HepG2 (cell line): Measurements from ENCODE around the gene NRDE2. TPM values are rescaled to one million over a fixed set of nuclear protein-coding genes. Genes with fewer than 3 reads are reported as not detected.
A peak's percentile ranks its signal among the peaks of the same experiment; 100 is the strongest.

Experiments used
- ATAC-seq: fragments of 200-7000 bp; cut with Tn5 transposase; 3 replicates; pipeline ENCODE4 v1.9.1; 2020; ENCODE audit warnings: mild to moderate bottlenecking, moderate library complexity
- BruUV-seq: library from RNA; stranded (reverse); fragments of 400-500 nt; replicated peaks from 2 replicates; lab custom pipeline; 2021; lab: Mats Ljungman, UMichigan
- CTCF ChIA-PET: fragments of 300-600 bp; formaldehyde crosslinking; extraction: SDS; loops from one replicate; lab custom pipeline; 2021; ENCODE audit warnings: low total read pairs, inconsistent platforms, low intra/inter-chr PET ratio; lab: Yijun Ruan, JAX
- POLR2A ChIA-PET: fragments of 350-600 bp; sonication (Branson Sonifier 250); formaldehyde crosslinking; loops from one replicate; lab custom pipeline; 2020; ENCODE audit warnings: antibody characterized with exemption, inconsistent platforms; lab: Yijun Ruan, JAX
- DNase-seq: peaks from one replicate; pipeline ENCODE4 v3.0.0-alpha.2; 2015; ENCODE audit warnings: low spot score
- FAIRE-seq: peaks from 3 replicates; lab custom pipeline; 2011; peaks lifted over from hg19 to GRCh38; lab: Jason Lieb, UNC
- H2AFZ ChIP-seq: one replicate; pipeline ENCODE4 v1.6.1; 2011; ENCODE audit warnings: low read length, inconsistent platforms
- H3K27ac ChIP-seq: fragments of 300-600 bp; 3 replicates; pipeline ENCODE4 v1.8.0; 2011; ENCODE audit warnings: mixed run types, mild to moderate bottlenecking, mixed read lengths, low read length, inconsistent platforms; ENCODE audit not compliant: insufficient read depth; ENCODE audit errors: extremely low read length
- H3K27me3 ChIP-seq, 2 experiments: fragments of 200-600 bp in 1 of 2; 2 replicates in 1 of 2; 3 replicates in 1 of 2; pipeline versions ENCODE4 v1.6.0 to v1.8.0; 2011; ENCODE audit warnings: low read length in 2 of 2, mild to moderate bottlenecking in 2 of 2, moderate library complexity in 2 of 2, inconsistent platforms in 1 of 2; ENCODE audit not compliant: insufficient read depth in 2 of 2, control insufficient read depth in 1 of 2
- H3K36me3 ChIP-seq, 2 experiments: fragments of 200-600 bp in 1 of 2; replicated peaks in 1 of 2; 2 replicates in 1 of 2; 3 replicates in 1 of 2; pipeline versions ENCODE4 v1.5.1 to v1.8.0; 2011; ENCODE audit warnings: low read length in 2 of 2, inconsistent platforms in 1 of 2; ENCODE audit not compliant: insufficient read depth in 2 of 2, control insufficient read depth in 1 of 2
- H3K4me1 ChIP-seq: 2 replicates; pipeline ENCODE4 v1.5.1; 2012; ENCODE audit warnings: low read length, inconsistent platforms; ENCODE audit not compliant: insufficient read depth
- H3K4me2 ChIP-seq: 2 replicates; pipeline ENCODE4 v1.6.0; 2011; ENCODE audit warnings: low read depth, low read length, inconsistent platforms
- H3K4me3 ChIP-seq, 3 experiments: fragments of 200-600 bp in 1 of 3; sonication (generic), shearing (Covaris generic) in 1 of 3; replicated peaks in 1 of 3; 2 replicates each; pipeline ENCODE4 v1.5.1; 2011 to 2016; ENCODE audit warnings: low read length in 3 of 3, inconsistent platforms in 2 of 3, low read depth in 2 of 3, mild to moderate bottlenecking in 2 of 3, control low read depth in 1 of 3, mixed read lengths in 1 of 3; ENCODE audit not compliant: insufficient read depth in 1 of 3
- H3K79me2 ChIP-seq: one replicate; pipeline ENCODE4 v1.6.1; 2011; ENCODE audit warnings: low read length, inconsistent platforms; ENCODE audit not compliant: insufficient read depth
- H3K9ac ChIP-seq: 2 replicates; pipeline ENCODE4 v1.6.0; 2011; ENCODE audit warnings: mild to moderate bottlenecking, low read depth, low read length, inconsistent platforms; ENCODE audit not compliant: insufficient read depth
- H3K9me3 ChIP-seq: 2 replicates; pipeline ENCODE4 v1.5.1; 2012; ENCODE audit warnings: mild to moderate bottlenecking, low read length
- H4K20me1 ChIP-seq: 2 replicates; pipeline ENCODE4 v1.6.0; 2011; ENCODE audit warnings: inconsistent platforms, mild to moderate bottlenecking, low read length, moderate library complexity; ENCODE audit not compliant: insufficient read depth
- FOXK2 ChIP-seq: fragments of 450-650 bp; IDR thresholded peaks from 2 replicates; pipeline ENCODE4 v1.6.1; 2016
- HNRNPUL1 ChIP-seq: fragments of 200-400 bp; formaldehyde crosslinking; IDR thresholded peaks from 2 replicates; pipeline ENCODE4 v1.6.1; 2017; ENCODE audit warnings: low read depth, mild to moderate bottlenecking, low read length, moderate library complexity
- KLF13 ChIP-seq: sonication (generic); formaldehyde crosslinking; IDR thresholded peaks from 2 replicates; pipeline ENCODE4 v1.4.0; 2020; ENCODE audit warnings: mild to moderate bottlenecking, missing genetic modification reagents
- MEIS1 ChIP-seq: sonication (generic); formaldehyde crosslinking; IDR thresholded peaks from 2 replicates; pipeline ENCODE4 v1.9.0; 2021; ENCODE audit warnings: mild to moderate bottlenecking, missing genetic modification reagents, moderate library complexity, borderline replicate concordance
- NFRKB ChIP-seq: fragments of 450-650 bp; IDR thresholded peaks from 2 replicates; pipeline ENCODE4 v1.6.1; 2017
- PHF21A ChIP-seq: sonication (generic); formaldehyde crosslinking; IDR thresholded peaks from 2 replicates; pipeline ENCODE4 v1.5.0; 2020; ENCODE audit warnings: mild to moderate bottlenecking, missing genetic modification reagents
- POLR2AphosphoS5 ChIP-seq: IDR thresholded peaks from 2 replicates; pipeline ENCODE4 v1.6.1; 2012; ENCODE audit warnings: low read depth, low read length
- SIX1 ChIP-seq: sonication (generic); formaldehyde crosslinking; IDR thresholded peaks from 2 replicates; pipeline ENCODE4 v1.4.0; 2020; ENCODE audit warnings: missing genetic modification reagents, borderline replicate concordance
- U2AF2 ChIP-seq: fragments of 200-400 bp; formaldehyde crosslinking; IDR thresholded peaks from 2 replicates; pipeline ENCODE4 v1.6.1; 2017; ENCODE audit warnings: low read depth, mild to moderate bottlenecking, low read length
- ZNF256 ChIP-seq: sonication (generic); formaldehyde crosslinking; conservative IDR thresholded peaks from 2 replicates; pipeline ENCODE4 v1.4.0; 2020; ENCODE audit warnings: missing genetic modification reagents
- ZNF33A ChIP-seq: sonication (generic); formaldehyde crosslinking; IDR thresholded peaks from 2 replicates; pipeline ENCODE4 v1.5.1; 2020; ENCODE audit warnings: missing genetic modification reagents, mild to moderate bottlenecking, moderate library complexity, borderline replicate concordance
- ZNF430 ChIP-seq: sonication (generic); formaldehyde crosslinking; IDR thresholded peaks from 2 replicates; pipeline ENCODE4 v1.9.0; 2021; ENCODE audit warnings: mild to moderate bottlenecking, missing genetic modification reagents
- ZNF570 ChIP-seq: sonication (generic); formaldehyde crosslinking; IDR thresholded peaks from 2 replicates; pipeline ENCODE4 v1.4.0; 2020; ENCODE audit warnings: mild to moderate bottlenecking, missing genetic modification reagents, borderline replicate concordance
- ZNF790 ChIP-seq: sonication (generic); formaldehyde crosslinking; IDR thresholded peaks from 2 replicates; pipeline ENCODE4 v1.8.0; 2022; ENCODE audit warnings: missing genetic modification reagents, mild to moderate bottlenecking, borderline replicate concordance
- WGBS: methylation state at CpG from one replicate; pipeline ENCODE4 v1.1.6; 2017; ENCODE audit warnings: low lambda C conversion rate; 5-methylcytosine and 5-hydroxymethylcytosine counted together
- in situ Hi-C: cut with HindIII; loops from 2 replicates; pipeline ENCODE4 v1.10.0; 2017; ENCODE audit warnings: low pct_unique_long_range_greater_than_20kb; ENCODE audit not compliant: extremely low pct_ligation_motif_present
- intact Hi-C: fragments of 100-400 bp; cut with micrococcal nuclease; formaldehyde crosslinking; loops from one replicate; pipeline ENCODE4 v1.10.0; 2022; ENCODE audit not compliant: unreplicated experiment
- polyA plus RNA-seq, 8 experiments: library from polyadenylated mRNA; depleted of rRNA in 3 of 8; stranded (reverse) in 7 of 8; unstranded in 1 of 8; fragments of >200 nt; fragmentation: Illumina TruSeq in 4 of 8; extraction: Trizol in 4 of 8; gene quantifications; 2 replicates each; pipeline versions ENCODE4 v1.2.1 to v1.2.3, GENCODE V29; 2011 to 2016; ENCODE audit warnings: low read depth in 4 of 8, missing spikeins in 1 of 8, mixed read lengths in 1 of 8; ENCODE audit not compliant: insufficient read depth in 1 of 8
- total RNA-seq, 5 experiments: library from RNA; depleted of rRNA; stranded (reverse); fragments of >200 nt; fragmentation: Illumina TruSeq; extraction: Trizol; gene quantifications; 2 replicates each; pipeline ENCODE4 v1.2.3, GENCODE V29; 2016; ENCODE audit warnings: low read depth in 1 of 5
- TF ChIP-seq, protein P1 (sequence below), 2 experiments: fragments of 450-650 bp in 1 of 2; sonication (generic) in 1 of 2; formaldehyde crosslinking in 1 of 2; IDR thresholded peaks; 2 replicates each; pipeline versions ENCODE4 v1.6.1 to v1.8.0; 2016 to 2022; ENCODE audit warnings: antibody characterized with exemption in 1 of 2, mild to moderate bottlenecking in 1 of 2, missing genetic modification reagents in 1 of 2

The NRDE2 gene
- total and polyA plus RNA-seq, 2 of the 13 experiments (the other 11 are each of a cell fraction or from before 2014, with no cell fraction given): 5.6 to 12.5 TPM

GRCh38 chr14:90266441-90267154 is 65.1 kb downstream of the NRDE2 start:
- FAIRE-seq (no peak), DNase-seq (no peak)
- peaks cover 27 to 81% of the 10 kb centered on the region in 2 experiments for H3K36me3 ChIP-seq
- no peaks in the 10 kb centered on the region for H3K79me2 ChIP-seq
- CTCF ChIA-PET: no interaction called here
- POLR2A ChIA-PET: interaction anchor here (1.1 to 1.2 kb wide), 2 partner anchors 8 to 22 kb away, joined by 3 to 4 read pairs; no protein-coding TSS in a partner anchor
- H3K27me3 ChIP-seq: no peaks in the 10 kb centered on the region
- no peaks in the 10 kb centered on the region for H3K4me1 ChIP-seq
- H3K9ac ChIP-seq: no peak overlapping the region
- H3K4me2 ChIP-seq: no peak overlapping the region
- TF ChIP-seq NFRKB (no peak), SIX1 (CRISPR knock-in tag) (no peak), ZNF790 (CRISPR knock-in tag) (no peak), FOXK2 (no peak), MEIS1 (CRISPR knock-in tag) (no peak), ZNF570 (CRISPR knock-in tag) (no peak), U2AF2 (no peak), ZNF430 (CRISPR knock-in tag) (no peak), ZNF33A (CRISPR knock-in tag) (no peak), ZNF256 (CRISPR knock-in tag) (no peak), PHF21A (no peak), HNRNPUL1 (no peak), POLR2AphosphoS5 (no peak), KLF13 (CRISPR knock-in tag) (no peak)
- TF ChIP-seq, protein P1, sequence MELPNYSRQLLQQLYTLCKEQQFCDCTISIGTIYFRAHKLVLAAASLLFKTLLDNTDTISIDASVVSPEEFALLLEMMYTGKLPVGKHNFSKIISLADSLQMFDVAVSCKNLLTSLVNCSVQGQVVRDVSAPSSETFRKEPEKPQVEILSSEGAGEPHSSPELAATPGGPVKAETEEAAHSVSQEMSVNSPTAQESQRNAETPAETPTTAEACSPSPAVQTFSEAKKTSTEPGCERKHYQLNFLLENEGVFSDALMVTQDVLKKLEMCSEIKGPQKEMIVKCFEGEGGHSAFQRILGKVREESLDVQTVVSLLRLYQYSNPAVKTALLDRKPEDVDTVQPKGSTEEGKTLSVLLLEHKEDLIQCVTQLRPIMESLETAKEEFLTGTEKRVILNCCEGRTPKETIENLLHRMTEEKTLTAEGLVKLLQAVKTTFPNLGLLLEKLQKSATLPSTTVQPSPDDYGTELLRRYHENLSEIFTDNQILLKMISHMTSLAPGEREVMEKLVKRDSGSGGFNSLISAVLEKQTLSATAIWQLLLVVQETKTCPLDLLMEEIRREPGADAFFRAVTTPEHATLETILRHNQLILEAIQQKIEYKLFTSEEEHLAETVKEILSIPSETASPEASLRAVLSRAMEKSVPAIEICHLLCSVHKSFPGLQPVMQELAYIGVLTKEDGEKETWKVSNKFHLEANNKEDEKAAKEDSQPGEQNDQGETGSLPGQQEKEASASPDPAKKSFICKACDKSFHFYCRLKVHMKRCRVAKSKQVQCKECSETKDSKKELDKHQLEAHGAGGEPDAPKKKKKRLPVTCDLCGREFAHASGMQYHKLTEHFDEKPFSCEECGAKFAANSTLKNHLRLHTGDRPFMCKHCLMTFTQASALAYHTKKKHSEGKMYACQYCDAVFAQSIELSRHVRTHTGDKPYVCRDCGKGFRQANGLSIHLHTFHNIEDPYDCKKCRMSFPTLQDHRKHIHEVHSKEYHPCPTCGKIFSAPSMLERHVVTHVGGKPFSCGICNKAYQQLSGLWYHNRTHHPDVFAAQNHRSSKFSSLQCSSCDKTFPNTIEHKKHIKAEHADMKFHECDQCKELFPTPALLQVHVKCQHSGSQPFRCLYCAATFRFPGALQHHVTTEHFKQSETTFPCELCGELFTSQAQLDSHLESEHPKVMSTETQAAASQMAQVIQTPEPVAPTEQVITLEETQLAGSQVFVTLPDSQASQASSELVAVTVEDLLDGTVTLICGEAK (IDR thresholded peaks at IDR 0.05): no peak
- TF ChIP-seq, protein P1 (CRISPR knock-in tag; IDR thresholded peaks at IDR 0.05): no peak
- TF ChIP-seq, all 625 proteins: peak for 0
- in situ Hi-C loops (no loop called here), intact Hi-C loops (no loop called here)
- Histone ChIP-seq H4K20me1 (no peaks in the 10 kb centered on the region), H3K27ac (no peak overlapping the region), H3K4me3 (no peak overlapping the region), H2AFZ (no peak overlapping the region), H3K9me3 (no peaks in the 10 kb centered on the region)
- BruUV-seq: no TSS peak
- 98% methylated on average over 8 of the region's 9 CpGs for WGBS
- peak; percentile 36 for ATAC-seq
